ENCODE measurements around the gene PSENEN. TPM values are rescaled to one million over a fixed set of nuclear protein-coding genes. Genes with fewer than 3 reads are reported as not detected.
"Not testable (repeated sequence)": the region's sequence is repeated elsewhere in the genome, so short reads cannot be mapped to it uniquely, and the experiment has no call there.

Gene PSENEN
- total RNA-seq, 1 experiment from 2014 or later: 42.9 TPM

- intact Hi-C loops (cut with micrococcal nuclease): no loop called here
- ATAC-seq (no peak), DNase-seq (no peak)
- Histone ChIP-seq H4K20me1 (ENCODE audit: low read length) (0 out of 2 replicates have a peak, but pooled peaks cover 3% of the 10 kb centered on the region), H3K4me2 (ENCODE audit: low read length) (no peak overlapping the region), H3K9ac (ENCODE audit: low read length) (no peak overlapping the region), H3K79me2 (ENCODE audit: low read length) (peaks cover 16% of the 10 kb centered on the region), H3K9me3 (ENCODE audit: low read length) (no peaks in the 10 kb centered on the region), H3K4me3 (ENCODE audit: low read length) (no peak overlapping the region), H3K27ac (ENCODE audit: low read length) (no peak overlapping the region), H3K9me2 (replicated peaks; ENCODE audit: low read length) (no peaks in the 10 kb centered on the region), H3K36me3 (ENCODE audit: low read depth, low read length) (peaks cover 5% of the 10 kb centered on the region), H2AFZ (ENCODE audit: low read length) (no peak overlapping the region), H3K27me3 (ENCODE audit: low read length) (no peaks in the 10 kb centered on the region), H3F3A (ENCODE audit: low read length, unreplicated experiment) (no peaks in the 10 kb centered on the region), H3K4me1 (ENCODE audit: insufficient read depth, low read length) (peaks cover 6% of the 10 kb centered on the region; the same call in 1 of the 2 replicates)
- TF ChIP-seq EZH2 (IDR thresholded peaks at IDR 0.05; ENCODE audit: low read length, unreplicated experiment) (no peak), EZH2phosphoT487 (IDR thresholded peaks at IDR 0.05; ENCODE audit: borderline replicate concordance, low read length) (no peak), CTCF (conservative IDR thresholded peaks at IDR 0.05; ENCODE audit: low read depth, low read length) (no peak)
- ChIA-PET POLR2A (ENCODE audit: unreplicated experiment) (no interaction called here), CTCF (no interaction called here)
- BruUV-seq (replicated peaks): no TSS peak
These were observed 21.8 kb upstream of the PSENEN start for GRCh38 chr19:35723671-35724070.

- H3K27ac ChIP-seq (ENCODE audit: low read length); DNase-seq; H3K4me2 ChIP-seq (ENCODE audit: low read length); CTCF ChIA-PET; ATAC-seq; H2AFZ ChIP-seq (ENCODE audit: low read length); POLR2A ChIA-PET (ENCODE audit: unreplicated experiment); H3K4me1 ChIP-seq (ENCODE audit: insufficient read depth, low read length); H4K20me1 ChIP-seq (ENCODE audit: low read length); BruUV-seq (replicated peaks); H3K9me3 ChIP-seq (ENCODE audit: low read length); H3K9ac ChIP-seq (ENCODE audit: low read length); intact Hi-C loops (cut with micrococcal nuclease); H3K4me3 ChIP-seq (ENCODE audit: low read length); H3K36me3 ChIP-seq (ENCODE audit: low read depth, low read length); H3K27me3 ChIP-seq (ENCODE audit: low read length); H3K9me2 ChIP-seq (replicated peaks; ENCODE audit: low read length); H3F3A ChIP-seq (ENCODE audit: low read length, unreplicated experiment): not testable (repeated sequence)
- peaks cover 12% of the 10 kb centered on the region for H3K79me2 ChIP-seq (ENCODE audit: low read length)
These were observed 21.3 kb upstream of the PSENEN start for GRCh38 chr19:35724132-35724531.

GRCh38 chr19:35724560-35724959, 20.9 kb upstream of the PSENEN start:
- ATAC-seq (no peak), DNase-seq (no peak)
- no peak overlapping the region for H3K4me3 ChIP-seq (ENCODE audit: low read length)
- no peak overlapping the region for H3K27ac ChIP-seq (ENCODE audit: low read length)
- H3K4me1 ChIP-seq (ENCODE audit: insufficient read depth, low read length): 0 out of 2 replicates have a peak, but pooled peaks cover under 1% of the 10 kb centered on the region
- no peaks in the 10 kb centered on the region for H3K27me3 ChIP-seq (ENCODE audit: low read length)
- H4K20me1 ChIP-seq (ENCODE audit: low read length): 0 out of 2 replicates have a peak, but pooled peaks cover 3% of the 10 kb centered on the region
- H3F3A ChIP-seq (ENCODE audit: low read length, unreplicated experiment): no peaks in the 10 kb centered on the region
- peaks cover 5% of the 10 kb centered on the region for H3K36me3 ChIP-seq (ENCODE audit: low read depth, low read length)
- TF ChIP-seq EZH2phosphoT487 (IDR thresholded peaks at IDR 0.05; ENCODE audit: borderline replicate concordance, low read length) (no peak), EZH2 (IDR thresholded peaks at IDR 0.05; ENCODE audit: low read length, unreplicated experiment) (no peak), CTCF (conservative IDR thresholded peaks at IDR 0.05; ENCODE audit: low read depth, low read length) (no peak)
- H3K9me3 ChIP-seq (ENCODE audit: low read length): no peaks in the 10 kb centered on the region
- peaks cover 7% of the 10 kb centered on the region for H3K79me2 ChIP-seq (ENCODE audit: low read length)
- BruUV-seq (replicated peaks): no TSS peak
- ChIA-PET POLR2A (ENCODE audit: unreplicated experiment) (no interaction called here), CTCF (no interaction called here)
- no peak overlapping the region for H3K4me2 ChIP-seq (ENCODE audit: low read length)
- intact Hi-C loops (cut with micrococcal nuclease): no loop called here
- no peaks in the 10 kb centered on the region for H3K9me2 ChIP-seq (replicated peaks; ENCODE audit: low read length)
- no peak overlapping the region for H3K9ac ChIP-seq (ENCODE audit: low read length)
- no peak overlapping the region for H2AFZ ChIP-seq (ENCODE audit: low read length)
